Stimulated activated CD4-positive, alpha-beta T cell treated with anti-CD3 and anti-CD28 coated beads, TNF-alpha, amount 100 ng/mL, for 24 hours (primary cell): ENCODE measurements around the gene TMEM154.

ENCODE experiments used
- DNase-seq, 3 experiments: peaks; one replicate each; pipeline ENCODE4 v3.0.0-alpha.2; 2020; ENCODE audit warnings: low read depth in 3 of 3

The TMEM154 gene

GRCh38 chr4:152630324-152630723 is 49.5 kb downstream of the TMEM154 start:
- no peak for DNase-seq

GRCh38 chr4:152629908-152630307 is 49.9 kb downstream of the TMEM154 start:
- DNase-seq = no peak

- DNase-seq = no peak
These were observed 51.7 kb downstream of the TMEM154 start for GRCh38 chr4:152628128-152628527.

- no peak for DNase-seq
These were observed 53.0 kb downstream of the TMEM154 start for GRCh38 chr4:152626790-152627189.

- no peak for DNase-seq
These were observed 58.9 kb downstream of the TMEM154 start for GRCh38 chr4:152620915-152621314.

GRCh38 chr4:152620218-152620617 is 59.6 kb downstream of the TMEM154 start:
- no peak for DNase-seq

GRCh38 chr4:152619556-152619955 is 60.2 kb downstream of the TMEM154 start:
- DNase-seq = no peak

- DNase-seq = no peak
These were observed 60.8 kb downstream of the TMEM154 start for GRCh38 chr4:152618971-152619370.

GRCh38 chr4:152616804-152617203 is 63.0 kb downstream of the TMEM154 start:
- no peak for DNase-seq

GRCh38 chr4:152613841-152614721 is 65.7 kb downstream of the TMEM154 start:
- no peak for DNase-seq

GRCh38 chr4:152613351-152613750 is 66.4 kb downstream of the TMEM154 start:
- no peak for DNase-seq

GRCh38 chr4:152610131-152610530 is 69.7 kb downstream of the TMEM154 start:
- no peak for DNase-seq

GRCh38 chr4:152609481-152609880 is 70.3 kb downstream of the TMEM154 start:
- DNase-seq = no peak

- no peak for DNase-seq
These were observed 72.6 kb downstream of the TMEM154 start for GRCh38 chr4:152607178-152607577.

GRCh38 chr4:152606753-152607152 is 73.0 kb downstream of the TMEM154 start:
- no peak for DNase-seq

GRCh38 chr4:152605641-152606335 is 74.0 kb downstream of the TMEM154 start:
- DNase-seq = no peak

- no peak for DNase-seq
These were observed 74.8 kb downstream of the TMEM154 start for GRCh38 chr4:152605031-152605430.

- DNase-seq = no peak
These were observed 78.6 kb downstream of the TMEM154 start for GRCh38 chr4:152601156-152601555.

- no peak for DNase-seq
These were observed 80.2 kb downstream of the TMEM154 start for GRCh38 chr4:152599636-152600035.

- DNase-seq = no peak
These were observed 80.7 kb downstream of the TMEM154 start for GRCh38 chr4:152599095-152599494.

GRCh38 chr4:152598454-152598853 is 81.3 kb downstream of the TMEM154 start:
- DNase-seq = no peak

GRCh38 chr4:152594978-152595925 is 84.5 kb downstream of the TMEM154 start:
- no peak for DNase-seq
